ENCODE data around the gene CEND1.

GRCh38 chr11:772429-773390 is 17.2 kb downstream of the CEND1 start:
- TF ChIP-seq POLR2AphosphoS5 (IDR thresholded peaks at IDR 0.05; ENCODE audit: low read depth, low read length) (no peak), POLR2A (IDR thresholded peaks at IDR 0.05; ENCODE audit: low read depth, low read length) (no peak)
